Naive B cell (primary cell): Measurements from ENCODE around the gene ANKRD13C. TPM values are rescaled to one million over a fixed set of nuclear protein-coding genes. Genes with fewer than 3 reads are reported as not detected.

Experiments
- ATAC-seq, 2 donors: fragments of 150-1000 bp; cut with Tn5 transposase; 2 replicates each; pipeline ENCODE4 v1.10.0; 2021; ENCODE audit warnings: low read depth in 2 of 2, mild to moderate bottlenecking in 2 of 2, moderate library complexity in 2 of 2
- DNase-seq: peaks from one replicate; pipeline ENCODE4 v3.0.0; 2022
- H3K27ac Mint-ChIP-seq, 6 donors: one replicate each; pipeline ENCODE4 v1.8.0; 2020 to 2022; ENCODE audit warnings: mild to moderate bottlenecking in 6 of 6, mixed read lengths in 6 of 6, moderate library complexity in 5 of 6, inconsistent platforms in 2 of 6
- H3K27me3 Mint-ChIP-seq, 3 donors: one replicate each; pipeline ENCODE4 v1.8.0; 2021 to 2022; ENCODE audit warnings: mixed read lengths in 3 of 3, mild to moderate bottlenecking in 1 of 3
- H3K36me3 Mint-ChIP-seq, 2 donors: one replicate each; pipeline ENCODE4 v1.8.0; 2020 to 2022; ENCODE audit warnings: mixed read lengths in 2 of 2, inconsistent platforms in 1 of 2, mild to moderate bottlenecking in 1 of 2
- H3K4me1 Mint-ChIP-seq, 3 donors: one replicate each; pipeline ENCODE4 v1.8.0; 2020 to 2022; ENCODE audit warnings: mixed read lengths in 3 of 3, inconsistent platforms in 1 of 3, mild to moderate bottlenecking in 1 of 3, moderate library complexity in 1 of 3
- H3K4me3 Mint-ChIP-seq, 8 donors: one replicate each; pipeline ENCODE4 v1.8.0; 2020 to 2022; ENCODE audit warnings: mild to moderate bottlenecking in 8 of 8, mixed read lengths in 8 of 8, moderate library complexity in 8 of 8, inconsistent platforms in 2 of 8
- H3K9me3 Mint-ChIP-seq, 7 donors: one replicate each; pipeline ENCODE4 v1.8.0; 2020 to 2022; ENCODE audit warnings: mixed read lengths in 7 of 7, mild to moderate bottlenecking in 5 of 7, inconsistent platforms in 2 of 7, moderate library complexity in 1 of 7
- polyA plus RNA-seq, 6 donors: library from polyadenylated mRNA; unstranded; fragments of 300-500 nt; fragmentation: Illumina TruSeq; gene quantifications; one replicate each; pipeline ENCODE4 v1.2.3, GENCODE V29; 2021; ENCODE audit warnings: low read depth in 6 of 6

The ANKRD13C gene
- polyA plus RNA-seq, 6 donors from 2014 or later, result 9.6 to 17.2 (median 13.2) TPM

GRCh38 chr1:70256664-70257063, 97.9 kb downstream of the ANKRD13C start:
- no peaks in the 10 kb centered on the region for H3K9me3 Mint-ChIP-seq
- no peaks in the 10 kb centered on the region for H3K27me3 Mint-ChIP-seq
- no peaks in the 10 kb centered on the region for H3K36me3 Mint-ChIP-seq
- no peak for DNase-seq
- H3K27ac Mint-ChIP-seq, result peak overlapping the region in 1 of 6 donors; percentile 43
- no peak for ATAC-seq
- H3K4me1 Mint-ChIP-seq, result no peaks in the 10 kb centered on the region
- H3K4me3 Mint-ChIP-seq, result no peak overlapping the region

- no peak for DNase-seq
- peak overlapping the region in 1 of 6 donors; percentile 44 for H3K27ac Mint-ChIP-seq
- no peaks in the 10 kb centered on the region for H3K9me3 Mint-ChIP-seq
- peaks cover 44 to 46% of the 10 kb centered on the region in 2 donors for H3K36me3 Mint-ChIP-seq
- H3K4me1 Mint-ChIP-seq, result peaks cover 0 to 9% (median 4%) of the 10 kb centered on the region in 3 donors
- no peak for ATAC-seq
- no peaks in the 10 kb centered on the region for H3K27me3 Mint-ChIP-seq
- H3K4me3 Mint-ChIP-seq, result no peak overlapping the region
Measured at GRCh38 chr1:70248729-70249128, 105.8 kb downstream of the ANKRD13C start.

- H3K27ac Mint-ChIP-seq, result no peak overlapping the region
- H3K4me3 Mint-ChIP-seq, result no peak overlapping the region
- peaks cover 0 to 9% (median 4%) of the 10 kb centered on the region in 3 donors for H3K4me1 Mint-ChIP-seq
- no peaks in the 10 kb centered on the region for H3K9me3 Mint-ChIP-seq
- no peak for ATAC-seq
- H3K27me3 Mint-ChIP-seq, result no peaks in the 10 kb centered on the region
- DNase-seq, result no peak
- H3K36me3 Mint-ChIP-seq, result peaks cover 46 to 47% of the 10 kb centered on the region in 2 donors
Measured at GRCh38 chr1:70247768-70248167, 106.8 kb downstream of the ANKRD13C start.

- H3K27ac Mint-ChIP-seq, result no peak overlapping the region
- H3K4me1 Mint-ChIP-seq, result peaks cover 0 to 9% (median 4%) of the 10 kb centered on the region in 3 donors
- no peaks in the 10 kb centered on the region for H3K9me3 Mint-ChIP-seq
- no peak overlapping the region for H3K4me3 Mint-ChIP-seq
- ATAC-seq (no peak), DNase-seq (no peak)
- peaks cover 46 to 47% of the 10 kb centered on the region in 2 donors for H3K36me3 Mint-ChIP-seq
- H3K27me3 Mint-ChIP-seq, result no peaks in the 10 kb centered on the region
Measured at GRCh38 chr1:70247122-70247521, 107.4 kb downstream of the ANKRD13C start.

- no peak for ATAC-seq
- H3K4me1 Mint-ChIP-seq, result peaks cover 0 to 4% (median 0%) of the 10 kb centered on the region in 3 donors
- H3K27ac Mint-ChIP-seq, result no peak overlapping the region
- no peak overlapping the region for H3K4me3 Mint-ChIP-seq
- no peak for DNase-seq
- no peaks in the 10 kb centered on the region for H3K27me3 Mint-ChIP-seq
- H3K36me3 Mint-ChIP-seq, result peaks cover 16 to 21% of the 10 kb centered on the region in 2 donors
- H3K9me3 Mint-ChIP-seq, result no peaks in the 10 kb centered on the region
Measured at GRCh38 chr1:70239940-70240339, 114.6 kb downstream of the ANKRD13C start.

- H3K4me1 Mint-ChIP-seq, result peaks cover 0 to 3% (median 0%) of the 10 kb centered on the region in 3 donors
- H3K27ac Mint-ChIP-seq, result no peak overlapping the region
- ATAC-seq (no peak), DNase-seq (no peak)
- no peaks in the 10 kb centered on the region for H3K27me3 Mint-ChIP-seq
- H3K4me3 Mint-ChIP-seq, result no peak overlapping the region
- H3K36me3 Mint-ChIP-seq, result peaks cover 0 to 12% of the 10 kb centered on the region in 2 donors
- no peaks in the 10 kb centered on the region for H3K9me3 Mint-ChIP-seq
Measured at GRCh38 chr1:70234733-70235132, 119.8 kb downstream of the ANKRD13C start.

- Mint-ChIP-seq H3K4me3 (no peak overlapping the region), H3K27me3 (no peaks in the 10 kb centered on the region), H3K27ac (peak overlapping the region in 1 of 6 donors; percentile 9), H3K9me3 (no peaks in the 10 kb centered on the region), H3K4me1 (peaks cover 0 to 12% (median 10%) of the 10 kb centered on the region in 3 donors), H3K36me3 (peaks cover 0 to 19% of the 10 kb centered on the region in 2 donors)
- DNase-seq (no peak), ATAC-seq (no peak)
Measured at GRCh38 chr1:70231475-70231874, 123.0 kb downstream of the ANKRD13C start.

GRCh38 chr1:70228670-70229069, 125.9 kb downstream of the ANKRD13C start:
- Mint-ChIP-seq H3K27me3 (no peaks in the 10 kb centered on the region), H3K36me3 (peaks cover 0 to 19% of the 10 kb centered on the region in 2 donors), H3K4me1 (peaks cover 10 to 19% (median 18%) of the 10 kb centered on the region in 3 donors)

GRCh38 chr1:70227439-70227838, 127.1 kb downstream of the ANKRD13C start:
- H3K36me3 Mint-ChIP-seq, result peaks cover 0 to 19% of the 10 kb centered on the region in 2 donors
- ATAC-seq (no peak), DNase-seq (no peak)
- peaks cover 16 to 28% (median 24%) of the 10 kb centered on the region in 3 donors for H3K4me1 Mint-ChIP-seq
- H3K4me3 Mint-ChIP-seq, result no peak overlapping the region
- no peaks in the 10 kb centered on the region for H3K9me3 Mint-ChIP-seq
- H3K27ac Mint-ChIP-seq, result peak overlapping the region in 2 of 6 donors; percentile 13 to 34
- H3K27me3 Mint-ChIP-seq, result no peaks in the 10 kb centered on the region

More at GRCh38 chr1:70228670-70229069, 125.9 kb downstream of the ANKRD13C start:
- Mint-ChIP-seq H3K27ac (no peak overlapping the region), H3K9me3 (no peaks in the 10 kb centered on the region), H3K4me3 (no peak overlapping the region)
- ATAC-seq, result no peak
- DNase-seq, result no peak

- Mint-ChIP-seq H3K9me3 (no peaks in the 10 kb centered on the region), H3K27me3 (no peaks in the 10 kb centered on the region), H3K4me1 (peaks cover 19 to 41% (median 27%) of the 10 kb centered on the region in 3 donors), H3K36me3 (peaks cover 0 to 9% of the 10 kb centered on the region in 2 donors), H3K4me3 (peak overlapping the region in 1 of 8 donors; percentile 89), H3K27ac (no peak overlapping the region)
- DNase-seq (no peak), ATAC-seq (no peak)
Measured at GRCh38 chr1:70224954-70225353, 129.6 kb downstream of the ANKRD13C start.

GRCh38 chr1:70222716-70223235, 131.7 kb downstream of the ANKRD13C start:
- H3K27me3 Mint-ChIP-seq, result no peaks in the 10 kb centered on the region
- DNase-seq (no peak), ATAC-seq (no peak)
- peak overlapping the region in 7 of 8 donors; percentile 26 to 95 (median 90) for H3K4me3 Mint-ChIP-seq
- H3K27ac Mint-ChIP-seq, result peak overlapping the region; percentile 33 to 97 (median 96)
- H3K36me3 Mint-ChIP-seq, result no peaks in the 10 kb centered on the region
- H3K4me1 Mint-ChIP-seq, result peaks cover 22 to 41% (median 27%) of the 10 kb centered on the region in 3 donors
- H3K9me3 Mint-ChIP-seq, result no peaks in the 10 kb centered on the region

GRCh38 chr1:70221238-70222121, 133.0 kb downstream of the ANKRD13C start, which contains the start of gene SRSF11:
SRSF11 (plus strand) TSS chr1:70221380; CDS start chr1:70221637, 257 bp downstream.
- peak; percentile 95 for DNase-seq
- H3K9me3 Mint-ChIP-seq, result no peaks in the 10 kb centered on the region
- peak within 1 kb of the TSS; percentile 82 to 95 (median 90) for H3K4me3 Mint-ChIP-seq
- H3K27me3 Mint-ChIP-seq, result no peaks in the 10 kb centered on the region
- peaks cover 27 to 29% (median 27%) of the 10 kb centered on the region in 3 donors for H3K4me1 Mint-ChIP-seq
- H3K27ac Mint-ChIP-seq, result peak within 1 kb of the TSS; percentile 90 to 98 (median 97)
- H3K36me3 Mint-ChIP-seq, result no peaks in the 10 kb centered on the region
- peak; percentile 91 to 92 for ATAC-seq

- Mint-ChIP-seq H3K9me3 (no peaks in the 10 kb centered on the region), H3K36me3 (no peaks in the 10 kb centered on the region), H3K4me1 (peaks cover 27 to 29% (median 27%) of the 10 kb centered on the region in 3 donors), H3K4me3 (peak overlapping the region; percentile 82 to 95 (median 90)), H3K27me3 (no peaks in the 10 kb centered on the region), H3K27ac (peak overlapping the region; percentile 90 to 98 (median 97))
- ATAC-seq, result no peak
- DNase-seq, result no peak
Measured at GRCh38 chr1:70220517-70221237, 133.8 kb downstream of the ANKRD13C start.
